ENCODE data around the gene LMO7. TPM values are rescaled to one million over a fixed set of nuclear protein-coding genes. Genes with fewer than 3 reads are reported as not detected.

The LMO7 gene
- total and polyA plus RNA-seq, 2 of the 4 experiments (the other 2 are of a cell fraction) = 266 to 367 TPM

- peak overlapping the region; percentile 81; the same call in 1 of the 2 replicates for H3K27ac ChIP-seq (ENCODE audit: insufficient read depth, low read length)
- intact Hi-C loops (cut with micrococcal nuclease) = no loop called here
- BruUV-seq (replicated peaks) = no TSS peak
- no peak overlapping the region for H3K4ac ChIP-seq (ENCODE audit: low read depth, low read length)
- H3K9me1 ChIP-seq (ENCODE audit: insufficient read depth, low read length) = peaks cover 2% of the 10 kb centered on the region; the same call in 1 of the 2 replicates
- WGBS, 2 experiments (ENCODE audit: extremely low coverage in 2 of 2, insufficient read length in 1 of 2) = no CpG with 5 or more reads among the region's 1 CpG
- H2BK120ac ChIP-seq (ENCODE audit: low read depth, low read length) = peak overlapping the region; percentile 20; the same call in 1 of the 2 replicates
- in situ Hi-C loops (cut with MboI; ENCODE audit: low sequenced_read_pairs) = no loop called here
- dilution Hi-C loops (cut with HindIII; ENCODE audit: low sequenced_read_pairs, unreplicated experiment) = no loop called here
- no peak overlapping the region for H3K4me3 ChIP-seq (ENCODE audit: insufficient read depth, low read depth, low read length)
- peaks cover 11 to 49% of the 10 kb centered on the region in 2 experiments for H3K79me1 ChIP-seq (ENCODE audit: low read depth in 1 of 2, low read length in 2 of 2)
- H3K4me1 ChIP-seq (ENCODE audit: control insufficient read depth, insufficient read depth, low read length) = peaks cover 18% of the 10 kb centered on the region
- H2AK5ac ChIP-seq (ENCODE audit: low read depth, low read length) = no peak overlapping the region
- no peak overlapping the region for H2AK9ac ChIP-seq (replicated peaks; ENCODE audit: low read depth, low read length, poor library complexity)
- H2BK5ac ChIP-seq (ENCODE audit: low read depth, low read length, poor library complexity, severe bottlenecking) = peak overlapping the region; percentile 98
- H2AFZ ChIP-seq (replicated peaks; ENCODE audit: low read length, poor library complexity) = no peak overlapping the region
- H3K36me3 ChIP-seq (ENCODE audit: control insufficient read depth, insufficient read depth, low read length) = no peaks in the 10 kb centered on the region; the same call in 1 of the 2 replicates
- H3K27me3 ChIP-seq (ENCODE audit: control insufficient read depth, insufficient read depth, low read length) = no peaks in the 10 kb centered on the region
- no peak overlapping the region for H3K23ac ChIP-seq (ENCODE audit: low read depth, low read length)
- no peak overlapping the region for H2BK20ac ChIP-seq (ENCODE audit: low read depth, low read length)
- no peaks in the 10 kb centered on the region for H3K9me3 ChIP-seq (ENCODE audit: control insufficient read depth, insufficient read depth, low read length)
- no peak overlapping the region for H3K9ac ChIP-seq (ENCODE audit: low read depth, low read length)
- H3K14ac ChIP-seq (replicated peaks; ENCODE audit: low read depth, low read length) = no peak overlapping the region
- no peak overlapping the region for H4K91ac ChIP-seq (ENCODE audit: insufficient read depth, low read depth, low read length)
- H2BK15ac ChIP-seq (ENCODE audit: low read depth, low read length) = no peak overlapping the region
- CTCF ChIA-PET = interaction anchor here (1.0 kb wide), 1 partner anchor 68 kb away, joined by 3 read pairs; no protein-coding TSS in a partner anchor
- POLR2A ChIA-PET (ENCODE audit: unreplicated experiment) = no interaction called here
- peak overlapping the region; percentile 68; the same call in 1 of the 2 replicates for H4K5ac ChIP-seq (ENCODE audit: low read depth, low read length)
- peaks cover 55% of the 10 kb centered on the region; the same call in 1 of the 2 replicates for H4K20me1 ChIP-seq (ENCODE audit: insufficient read depth, low read length)
- peak overlapping the region in 1 of 2 experiments; percentile 24; a peak in 1 of 4 replicates for H4K8ac ChIP-seq (ENCODE audit: low read depth in 2 of 2, low read length in 2 of 2)
- DNase-seq (no peak), ATAC-seq (ENCODE audit: low read depth) (no peak)
- TF ChIP-seq CHD1 (IDR thresholded peaks at IDR 0.05; ENCODE audit: low read depth, low read length) (no peak), BHLHE40 (IDR thresholded peaks at IDR 0.05; ENCODE audit: low read depth, low read length) (no peak), POLR2A (IDR thresholded peaks at IDR 0.05; ENCODE audit: low read depth, low read length) (no peak), RFX5 (IDR thresholded peaks at IDR 0.05; ENCODE audit: low read depth, low read length) (no peak), CEBPB (IDR thresholded peaks at IDR 0.05; ENCODE audit: low read depth, low read length) (no peak), MXI1 (IDR thresholded peaks at IDR 0.05; ENCODE audit: borderline replicate concordance, low read depth, low read length) (no peak), RCOR1 (IDR thresholded peaks at IDR 0.05; ENCODE audit: insufficient replicate concordance, low read length) (no peak), MAFK (IDR thresholded peaks at IDR 0.05; ENCODE audit: low read depth, low read length) (no peak)
- TF ChIP-seq, protein P1, sequence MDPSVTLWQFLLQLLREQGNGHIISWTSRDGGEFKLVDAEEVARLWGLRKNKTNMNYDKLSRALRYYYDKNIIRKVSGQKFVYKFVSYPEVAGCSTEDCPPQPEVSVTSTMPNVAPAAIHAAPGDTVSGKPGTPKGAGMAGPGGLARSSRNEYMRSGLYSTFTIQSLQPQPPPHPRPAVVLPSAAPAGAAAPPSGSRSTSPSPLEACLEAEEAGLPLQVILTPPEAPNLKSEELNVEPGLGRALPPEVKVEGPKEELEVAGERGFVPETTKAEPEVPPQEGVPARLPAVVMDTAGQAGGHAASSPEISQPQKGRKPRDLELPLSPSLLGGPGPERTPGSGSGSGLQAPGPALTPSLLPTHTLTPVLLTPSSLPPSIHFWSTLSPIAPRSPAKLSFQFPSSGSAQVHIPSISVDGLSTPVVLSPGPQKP (IDR thresholded peaks at IDR 0.05; ENCODE audit: borderline replicate concordance, low read depth, low read length) = no peak
- peak overlapping the region; percentile 94 for H3K18ac ChIP-seq (ENCODE audit: low read depth, low read length)
- H3K4me2 ChIP-seq (ENCODE audit: low read depth, low read length) = peak overlapping the region; percentile 19; the same call in 1 of the 2 replicates
- H3K56ac ChIP-seq (ENCODE audit: extremely low read depth, insufficient read depth, low read length) = no peak overlapping the region
Measured at GRCh38 chr13:75771226-75771625, 135.1 kb downstream of the LMO7 start.
